Rectal smooth muscle tissue (tissue), 1 donor: ENCODE results near the gene NETO1.

Experiments used
- H3K27ac ChIP-seq: one replicate; pipeline ENCODE4 v1.7.0; 2013; ENCODE audit warnings: low read depth, low read length, inconsistent platforms
- H3K27me3 ChIP-seq: one replicate; pipeline ENCODE4 v1.7.0; 2013; ENCODE audit warnings: low read length; ENCODE audit not compliant: control insufficient read depth, insufficient read depth
- H3K36me3 ChIP-seq: one replicate; pipeline ENCODE4 v1.7.0; 2013; ENCODE audit warnings: low read length; ENCODE audit not compliant: control insufficient read depth, insufficient read depth
- H3K4me1 ChIP-seq: one replicate; pipeline ENCODE4 v1.7.0; 2013; ENCODE audit warnings: low read length; ENCODE audit not compliant: control insufficient read depth, insufficient read depth
- H3K4me3 ChIP-seq: one replicate; pipeline ENCODE4 v1.7.0; 2013; ENCODE audit warnings: low read length
- H3K9ac ChIP-seq: one replicate; pipeline ENCODE4 v1.7.0; 2013; ENCODE audit warnings: low read length

Gene NETO1, protein sequence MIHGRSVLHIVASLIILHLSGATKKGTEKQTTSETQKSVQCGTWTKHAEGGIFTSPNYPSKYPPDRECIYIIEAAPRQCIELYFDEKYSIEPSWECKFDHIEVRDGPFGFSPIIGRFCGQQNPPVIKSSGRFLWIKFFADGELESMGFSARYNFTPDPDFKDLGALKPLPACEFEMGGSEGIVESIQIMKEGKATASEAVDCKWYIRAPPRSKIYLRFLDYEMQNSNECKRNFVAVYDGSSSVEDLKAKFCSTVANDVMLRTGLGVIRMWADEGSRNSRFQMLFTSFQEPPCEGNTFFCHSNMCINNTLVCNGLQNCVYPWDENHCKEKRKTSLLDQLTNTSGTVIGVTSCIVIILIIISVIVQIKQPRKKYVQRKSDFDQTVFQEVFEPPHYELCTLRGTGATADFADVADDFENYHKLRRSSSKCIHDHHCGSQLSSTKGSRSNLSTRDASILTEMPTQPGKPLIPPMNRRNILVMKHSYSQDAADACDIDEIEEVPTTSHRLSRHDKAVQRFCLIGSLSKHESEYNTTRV

DNA sequence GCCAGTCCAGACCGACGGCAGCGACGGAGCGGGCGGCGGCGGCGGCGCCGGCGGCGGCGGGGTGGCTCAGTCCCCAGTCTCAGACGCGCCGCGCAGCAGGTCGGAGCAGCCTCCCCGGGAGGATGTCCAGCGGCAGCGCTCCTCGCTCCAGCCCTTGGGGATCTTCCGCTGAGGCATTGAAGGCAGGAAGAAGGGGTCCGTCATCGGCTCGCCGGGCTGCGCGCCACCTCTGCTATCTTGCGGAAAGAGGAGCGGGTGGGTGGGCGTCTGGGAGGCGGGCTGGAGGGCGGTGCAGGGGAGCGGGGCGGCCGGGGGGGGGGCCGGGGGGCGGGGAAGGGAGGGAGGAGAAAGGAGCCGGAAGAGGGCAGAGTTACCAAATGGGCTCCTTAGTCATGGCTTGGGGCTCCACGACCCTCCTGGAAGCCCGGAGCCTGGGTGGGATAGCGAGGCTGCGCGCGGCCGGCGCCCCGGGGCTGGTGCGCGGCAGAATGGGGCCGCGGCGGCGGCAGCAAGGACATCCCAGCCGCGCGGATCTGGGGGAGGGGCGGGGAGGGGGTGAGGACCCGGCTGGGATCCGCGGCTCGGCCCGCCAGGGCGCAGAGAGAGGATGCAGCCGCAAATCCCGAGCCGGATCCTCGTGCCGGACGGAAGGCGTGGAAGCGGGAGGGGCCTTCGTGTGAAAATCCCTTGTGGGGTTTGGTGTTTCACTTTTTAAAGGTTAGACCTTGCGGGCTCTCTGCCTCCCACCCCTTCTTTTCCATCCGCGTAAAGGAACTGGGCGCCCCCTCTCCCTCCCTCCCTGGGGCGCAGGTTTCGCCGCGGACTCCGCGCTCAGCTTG, at the start of gene NETO1:
Gene NETO1, minus strand, starts transcription at position 242 of the 839 bp plus-strand sequence. CDS start 696 bp downstream, outside the sequence.
- peaks cover 5% of the 10 kb centered on the region for H3K27me3 ChIP-seq
- no peak within 1 kb of the TSS for H3K9ac ChIP-seq
- no peak within 1 kb of the TSS for H3K4me3 ChIP-seq
- no peaks in the 10 kb centered on the region for H3K36me3 ChIP-seq
- H3K27ac ChIP-seq = no peak within 1 kb of the TSS
- no peaks in the 10 kb centered on the region for H3K4me1 ChIP-seq

DNA sequence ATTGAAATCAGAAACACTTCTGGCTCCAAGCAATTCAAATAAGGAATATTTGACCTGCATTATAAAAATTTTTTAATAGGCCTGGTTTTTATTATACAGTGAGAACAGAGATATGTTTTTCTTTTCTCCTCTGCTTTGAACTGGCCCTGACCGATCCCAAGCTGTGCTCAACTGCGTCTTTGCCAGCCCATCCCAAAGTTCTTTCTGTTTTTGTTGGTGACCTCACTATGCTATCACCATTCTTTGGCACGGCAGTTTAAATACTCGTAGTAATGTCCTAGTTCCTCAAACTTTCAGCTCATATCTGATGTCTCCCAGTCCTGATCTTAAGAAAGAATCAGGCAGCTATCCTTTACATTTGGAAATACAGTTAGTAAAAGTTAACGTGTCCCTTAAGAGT, 42.3 kb upstream of the NETO1 start:
- H3K4me3 ChIP-seq = no peak overlapping the region
- H3K27ac ChIP-seq = no peak overlapping the region
- H3K36me3 ChIP-seq = no peaks in the 10 kb centered on the region
- H3K27me3 ChIP-seq = no peaks in the 10 kb centered on the region
- no peak overlapping the region for H3K9ac ChIP-seq
- no peaks in the 10 kb centered on the region for H3K4me1 ChIP-seq

DNA sequence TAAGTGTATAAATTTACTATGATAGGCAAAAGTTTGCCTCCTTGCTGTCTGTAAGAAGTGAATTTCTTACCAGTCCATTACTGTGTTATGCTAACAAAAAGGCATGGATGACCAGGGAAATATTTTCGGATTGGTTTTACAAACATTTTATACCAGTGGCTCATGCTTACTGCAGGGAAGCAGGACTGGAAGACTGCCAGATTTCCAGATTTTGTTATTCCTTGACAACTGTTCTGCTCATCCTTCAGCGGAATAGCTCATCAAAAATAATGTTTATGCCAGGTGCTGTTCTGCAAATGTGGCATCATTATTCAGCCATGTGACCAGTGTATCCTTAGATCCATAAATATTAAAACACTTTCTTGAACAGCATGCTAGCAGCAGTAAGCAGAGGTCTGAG, 40.4 kb upstream of the NETO1 start:
- Histone ChIP-seq H3K9ac (no peak overlapping the region), H3K27ac (no peak overlapping the region), H3K4me1 (no peaks in the 10 kb centered on the region), H3K36me3 (no peaks in the 10 kb centered on the region), H3K27me3 (no peaks in the 10 kb centered on the region), H3K4me3 (no peak overlapping the region)

DNA sequence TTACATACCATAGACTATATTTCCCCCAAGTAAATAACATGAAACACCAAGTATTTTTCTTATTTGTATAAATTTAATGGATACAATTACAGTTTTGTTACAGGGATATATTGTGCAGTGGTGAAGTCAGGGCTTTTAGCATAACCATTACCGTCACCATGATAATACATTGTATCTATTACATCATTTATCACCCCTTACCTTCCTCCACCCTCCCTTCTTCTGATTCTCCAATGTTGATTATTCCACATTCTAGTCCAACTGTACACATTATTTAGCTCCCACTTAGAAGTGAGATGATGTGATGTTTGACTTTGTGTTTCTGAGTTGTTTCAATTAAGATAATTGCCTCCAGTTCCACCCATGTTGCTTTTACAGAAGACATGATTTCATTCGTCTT, 35.2 kb upstream of the NETO1 start:
- Histone ChIP-seq H3K27ac (no peak overlapping the region), H3K36me3 (no peaks in the 10 kb centered on the region), H3K27me3 (no peaks in the 10 kb centered on the region), H3K9ac (no peak overlapping the region), H3K4me3 (no peak overlapping the region), H3K4me1 (no peaks in the 10 kb centered on the region)

DNA sequence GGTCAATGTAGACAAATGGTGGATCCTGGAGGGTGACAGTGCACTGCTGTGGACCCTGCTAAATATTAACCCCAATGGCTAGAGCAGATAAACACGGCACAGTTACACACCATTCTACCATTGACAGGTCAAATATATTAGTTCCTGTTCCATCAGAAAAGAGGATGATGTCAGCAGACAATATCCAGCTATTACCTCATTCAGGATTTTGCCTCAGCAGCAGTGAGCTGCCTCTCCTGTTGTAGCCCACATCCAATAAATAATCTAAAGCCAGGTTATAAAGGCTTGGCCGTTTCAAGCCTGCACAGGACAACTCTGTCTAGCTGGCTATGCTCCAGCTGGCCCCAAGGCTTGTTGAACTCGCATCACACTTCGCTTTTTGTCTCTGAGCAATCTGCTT, 31.6 kb upstream of the NETO1 start:
- Histone ChIP-seq H3K4me3 (no peak overlapping the region), H3K36me3 (no peaks in the 10 kb centered on the region), H3K27me3 (no peaks in the 10 kb centered on the region), H3K4me1 (no peaks in the 10 kb centered on the region), H3K9ac (no peak overlapping the region), H3K27ac (no peak overlapping the region)

DNA sequence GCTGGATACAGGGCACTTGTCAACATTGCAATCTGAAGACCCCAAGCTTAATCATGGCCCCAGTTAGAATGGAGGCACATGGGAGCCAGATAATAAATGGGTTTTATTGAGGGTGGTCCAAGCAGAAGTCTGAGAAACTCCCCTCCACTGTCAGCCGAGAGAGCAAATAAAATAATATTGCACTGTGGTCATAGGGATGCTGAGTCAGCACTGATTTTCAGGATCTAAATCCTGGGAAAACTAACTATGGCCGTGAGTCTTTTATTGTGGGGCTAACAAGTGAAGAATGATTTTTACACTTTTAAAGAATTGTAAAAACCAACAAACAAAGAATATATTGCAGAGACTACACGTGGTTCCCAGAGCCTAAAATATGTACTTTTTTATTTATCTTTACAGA, 31.1 kb upstream of the NETO1 start:
- no peak overlapping the region for H3K4me3 ChIP-seq
- H3K27ac ChIP-seq = no peak overlapping the region
- H3K4me1 ChIP-seq = no peaks in the 10 kb centered on the region
- no peaks in the 10 kb centered on the region for H3K27me3 ChIP-seq
- H3K9ac ChIP-seq = no peak overlapping the region
- no peaks in the 10 kb centered on the region for H3K36me3 ChIP-seq

DNA sequence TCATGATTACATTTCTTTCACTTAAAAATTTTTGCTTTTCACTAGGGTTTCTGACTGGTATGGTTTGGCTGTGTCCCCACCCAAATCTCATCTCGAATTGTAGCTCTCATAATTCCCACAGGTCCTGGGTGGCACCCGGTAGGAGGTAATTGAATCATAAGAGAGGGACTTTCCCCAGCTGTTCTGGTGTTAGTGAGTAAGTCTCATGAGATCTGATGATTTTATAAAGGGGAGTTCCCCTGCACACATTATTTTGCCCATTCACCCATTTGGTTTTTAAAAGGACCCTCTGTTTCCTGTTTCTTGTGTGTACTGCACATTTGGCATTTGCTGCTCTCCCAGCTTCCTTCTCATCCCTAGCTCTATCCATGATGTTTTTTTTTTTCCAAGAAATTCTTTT, 27.8 kb upstream of the NETO1 start:
- Histone ChIP-seq H3K4me1 (no peaks in the 10 kb centered on the region), H3K4me3 (no peak overlapping the region), H3K27me3 (no peaks in the 10 kb centered on the region)

DNA sequence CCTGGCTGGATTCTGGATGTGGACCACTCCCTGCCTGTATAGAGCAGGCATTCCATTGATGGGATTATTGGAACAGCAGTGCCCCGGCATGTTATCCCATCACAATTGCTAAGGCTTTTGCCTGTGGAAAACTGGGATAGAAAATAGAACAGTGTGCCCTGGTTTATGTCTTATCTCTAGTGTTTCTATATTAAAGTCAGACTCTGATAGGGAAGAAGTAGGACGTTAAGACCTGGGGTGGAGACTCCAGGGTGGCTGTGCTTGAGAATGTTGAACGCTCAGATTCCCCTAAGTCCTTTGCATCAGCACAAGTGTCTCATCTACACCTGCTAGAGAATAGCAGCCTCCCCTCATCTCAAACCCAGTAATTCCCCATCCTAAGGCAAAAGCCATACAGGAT, 10.8 kb upstream of the NETO1 start:
- no peak overlapping the region for H3K4me3 ChIP-seq
- no peaks in the 10 kb centered on the region for H3K4me1 ChIP-seq
- H3K36me3 ChIP-seq = no peaks in the 10 kb centered on the region
- no peak overlapping the region for H3K27ac ChIP-seq
- H3K27me3 ChIP-seq = no peaks in the 10 kb centered on the region
- no peak overlapping the region for H3K9ac ChIP-seq

More for the DNA sequence above, 27.8 kb upstream of the NETO1 start:
- no peaks in the 10 kb centered on the region for H3K36me3 ChIP-seq
- H3K27ac ChIP-seq = no peak overlapping the region
- no peak overlapping the region for H3K9ac ChIP-seq

DNA sequence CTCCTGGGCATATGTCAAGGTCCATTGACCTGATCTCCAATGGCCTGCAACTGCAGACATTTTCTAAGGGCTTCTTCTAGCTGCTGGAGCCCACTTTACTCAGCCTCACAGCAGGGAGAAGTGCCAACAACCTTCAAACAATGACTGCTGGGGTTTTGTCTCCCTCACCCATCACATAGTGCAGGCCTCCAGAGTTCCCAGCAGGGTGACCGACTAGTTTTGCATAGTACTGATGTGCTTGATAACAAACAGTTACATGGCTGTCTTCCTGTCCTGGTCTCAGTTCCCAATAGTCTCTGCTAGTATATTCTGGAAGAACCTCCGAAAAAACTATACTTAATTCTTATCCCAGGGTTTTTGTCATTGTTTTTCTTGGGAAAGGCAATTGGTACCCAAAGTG, 10.4 kb upstream of the NETO1 start:
- H3K4me1 ChIP-seq = no peaks in the 10 kb centered on the region
- no peak overlapping the region for H3K4me3 ChIP-seq
- no peak overlapping the region for H3K27ac ChIP-seq
- no peak overlapping the region for H3K9ac ChIP-seq
- no peaks in the 10 kb centered on the region for H3K27me3 ChIP-seq
- no peaks in the 10 kb centered on the region for H3K36me3 ChIP-seq

DNA sequence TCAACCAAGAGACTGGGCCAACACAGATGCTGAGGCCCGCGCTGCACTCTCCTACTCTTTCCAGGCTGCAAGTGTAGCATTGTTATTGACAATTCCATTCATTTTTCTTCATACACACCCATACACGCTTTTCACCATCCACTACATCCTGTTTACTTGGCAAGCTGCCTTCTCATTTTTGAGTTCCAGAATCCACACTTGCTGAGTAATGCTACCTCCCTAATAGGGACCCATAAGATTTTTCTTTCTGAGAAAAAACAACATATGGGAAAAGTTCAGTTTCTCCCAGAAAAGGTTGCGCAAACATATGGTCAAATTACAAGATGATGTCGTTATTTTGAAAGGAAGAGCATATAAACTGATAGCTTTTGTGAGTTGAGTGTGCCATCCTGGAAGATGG, 3.3 kb upstream of the NETO1 start:
- Histone ChIP-seq H3K9ac (no peak overlapping the region), H3K4me3 (no peak overlapping the region), H3K27ac (no peak overlapping the region), H3K36me3 (no peaks in the 10 kb centered on the region), H3K27me3 (peaks cover 5% of the 10 kb centered on the region), H3K4me1 (no peaks in the 10 kb centered on the region)

DNA sequence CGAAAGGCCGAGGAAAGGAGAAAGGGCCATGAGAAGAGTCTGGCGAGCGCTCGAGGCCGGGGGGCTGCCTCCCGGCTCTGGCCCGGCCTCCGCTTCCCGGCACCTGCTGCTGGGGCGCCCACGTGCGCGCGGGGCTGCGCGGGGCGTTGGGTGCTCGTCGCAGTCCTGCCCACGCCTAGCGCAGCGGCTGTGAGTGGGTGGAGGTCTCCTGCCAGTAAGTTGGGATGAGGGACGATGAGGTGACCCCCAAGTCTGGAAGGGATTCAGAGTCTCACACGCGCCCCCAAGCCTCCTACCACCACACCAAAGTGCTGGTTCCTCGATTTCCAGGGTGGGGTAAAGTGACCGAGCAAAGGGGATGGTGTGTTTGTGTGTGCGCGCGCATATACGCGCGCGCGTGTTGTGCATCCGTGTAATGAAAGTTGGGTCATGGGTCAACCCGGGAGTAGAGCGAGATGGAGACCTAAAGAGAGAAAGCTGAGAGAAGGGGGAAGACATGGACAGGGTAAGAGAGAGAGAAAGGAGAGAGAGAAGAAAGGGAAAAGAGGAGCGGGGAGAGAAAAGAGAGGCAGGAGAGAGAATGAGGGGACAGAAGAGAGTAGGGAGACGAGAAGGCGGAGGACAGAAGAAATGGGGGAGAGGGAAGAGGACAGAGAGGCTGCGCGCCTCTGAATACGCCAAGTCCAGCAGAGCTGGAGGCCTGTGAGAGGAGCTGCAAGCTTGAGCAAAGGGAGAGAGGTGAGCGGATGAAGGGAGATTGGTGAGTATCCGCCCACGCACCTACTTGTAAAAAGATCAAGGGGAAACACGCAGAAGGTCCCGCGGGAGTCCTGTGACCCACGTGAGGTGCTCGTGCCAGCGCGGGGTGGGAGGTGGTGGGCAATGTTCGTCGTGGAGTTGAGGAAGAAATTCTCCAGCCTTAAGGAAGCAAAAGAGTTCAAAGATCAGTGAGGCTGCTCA, 1.7 kb upstream of the NETO1 start:
- no peak overlapping the region for H3K27ac ChIP-seq
- no peaks in the 10 kb centered on the region for H3K36me3 ChIP-seq
- no peaks in the 10 kb centered on the region for H3K4me1 ChIP-seq
- no peak overlapping the region for H3K9ac ChIP-seq
- H3K27me3 ChIP-seq = peaks cover 5% of the 10 kb centered on the region
- no peak overlapping the region for H3K4me3 ChIP-seq
